WTC11 (cell line): Measurements from ENCODE around the gene CCDC74A. TPM values are rescaled to one million over a fixed set of nuclear protein-coding genes. Genes with fewer than 3 reads are reported as not detected.
"Not testable (repeated sequence)": the region's sequence is repeated elsewhere in the genome, so short reads cannot be mapped to it uniquely, and the experiment has no call there.

Source experiments
- ATAC-seq: fragments of 200-7000 bp; cut with Tn5 transposase; 2 replicates; pipeline ENCODE4 v1.10.0; 2021; ENCODE audit warnings: mild to moderate bottlenecking, moderate library complexity
- CTCF ChIA-PET: fragments of 300-600 bp; sonication (Branson Sonifier 250); formaldehyde crosslinking; loops from one replicate; lab custom pipeline; 2021; ENCODE audit warnings: antibody characterized with exemption; lab: Charles Lee
- POLR2A ChIA-PET: fragments of 350-600 bp; sonication (Branson Sonifier 250); formaldehyde crosslinking; loops from one replicate; lab custom pipeline; 2021; ENCODE audit warnings: antibody characterized with exemption; lab: Charles Lee
- DNase-seq: peaks from one replicate; pipeline ENCODE4 v3.0.0; 2021; ENCODE audit warnings: low spot score
- H3K27ac Mint-ChIP-seq: 2 replicates; pipeline ENCODE4 v1.8.0; 2021; ENCODE audit warnings: mixed read lengths
- H3K27me3 Mint-ChIP-seq: 2 replicates; pipeline ENCODE4 v1.8.0; 2021; ENCODE audit warnings: low read depth, mild to moderate bottlenecking, moderate library complexity, mixed read lengths
- H3K36me3 Mint-ChIP-seq: 2 replicates; pipeline ENCODE4 v1.8.0; 2021; ENCODE audit warnings: mixed read lengths
- H3K4me1 Mint-ChIP-seq: 2 replicates; pipeline ENCODE4 v1.8.0; 2022; ENCODE audit warnings: mixed read lengths
- H3K4me3 Mint-ChIP-seq: 2 replicates; pipeline ENCODE4 v1.8.0; 2021; ENCODE audit warnings: mild to moderate bottlenecking, moderate library complexity, mixed read lengths
- H3K9me3 Mint-ChIP-seq: 2 replicates; pipeline ENCODE4 v1.8.0; 2021; ENCODE audit warnings: mixed read lengths
- CREB1 ChIP-seq: sonication (generic); formaldehyde crosslinking; IDR thresholded peaks from 2 replicates; pipeline ENCODE4 v1.8.0; 2023; ENCODE audit warnings: mild to moderate bottlenecking, missing genetic modification reagents
- CREM ChIP-seq: sonication (generic); formaldehyde crosslinking; IDR thresholded peaks from 2 replicates; pipeline ENCODE4 v1.8.1; 2022; ENCODE audit warnings: mild to moderate bottlenecking, missing genetic modification reagents, moderate library complexity
- E2F4 ChIP-seq: sonication (generic); formaldehyde crosslinking; IDR thresholded peaks from 2 replicates; pipeline ENCODE4 v1.8.1; 2022; ENCODE audit warnings: low read depth, mild to moderate bottlenecking, moderate library complexity, missing genetic modification reagents, borderline replicate concordance
- E2F5 ChIP-seq: sonication (generic); formaldehyde crosslinking; IDR thresholded peaks from 2 replicates; pipeline ENCODE4 v1.8.1; 2022; ENCODE audit warnings: mild to moderate bottlenecking, moderate library complexity, missing genetic modification reagents
- ESRRA ChIP-seq: sonication (generic); formaldehyde crosslinking; IDR thresholded peaks from 2 replicates; pipeline ENCODE4 v1.8.1; 2022; ENCODE audit warnings: mild to moderate bottlenecking, missing genetic modification reagents, borderline replicate concordance
- FOXK1 ChIP-seq: sonication (generic); formaldehyde crosslinking; IDR thresholded peaks from 2 replicates; pipeline ENCODE4 v1.8.0; 2022; ENCODE audit warnings: mild to moderate bottlenecking, moderate library complexity, missing genetic modification reagents
- FOXP1 ChIP-seq: sonication (generic); formaldehyde crosslinking; IDR thresholded peaks from 2 replicates; pipeline ENCODE4 v1.8.0; 2022; ENCODE audit warnings: missing genetic modification reagents, mild to moderate bottlenecking, moderate library complexity, borderline replicate concordance
- GABPB1 ChIP-seq: sonication (generic); formaldehyde crosslinking; IDR thresholded peaks from 2 replicates; pipeline ENCODE4 v1.8.1; 2023; ENCODE audit warnings: mild to moderate bottlenecking, missing genetic modification reagents
- MAX ChIP-seq: sonication (generic); formaldehyde crosslinking; IDR thresholded peaks from 2 replicates; pipeline ENCODE4 v1.8.0; 2022; ENCODE audit warnings: mild to moderate bottlenecking, missing genetic modification reagents
- MYBL2 ChIP-seq: sonication (generic); formaldehyde crosslinking; IDR thresholded peaks from 2 replicates; pipeline ENCODE4 v1.8.1; 2023; ENCODE audit warnings: mild to moderate bottlenecking, moderate library complexity, missing genetic modification reagents
- NFATC4 ChIP-seq: fragments of 250-450 bp; sonication (Bioruptor Pico); IDR thresholded peaks from 2 replicates; pipeline ENCODE4 v1.9.0; 2021; ENCODE audit warnings: mild to moderate bottlenecking
- NR3C1 ChIP-seq: sonication (generic); formaldehyde crosslinking; conservative IDR thresholded peaks from 2 replicates; pipeline ENCODE4 v1.8.1; 2023; ENCODE audit warnings: low read depth, mild to moderate bottlenecking, missing genetic modification reagents
- SP1 ChIP-seq: sonication (generic); formaldehyde crosslinking; conservative IDR thresholded peaks from 2 replicates; pipeline ENCODE4 v1.8.1; 2022; ENCODE audit warnings: missing genetic modification reagents
- ZBTB43 ChIP-seq: sonication (generic); formaldehyde crosslinking; IDR thresholded peaks from 2 replicates; pipeline ENCODE4 v1.8.1; 2023; ENCODE audit warnings: mild to moderate bottlenecking, missing genetic modification reagents
- ZNF232 ChIP-seq: sonication (generic); formaldehyde crosslinking; IDR thresholded peaks from 2 replicates; pipeline ENCODE4 v1.8.0; 2022; ENCODE audit warnings: mild to moderate bottlenecking, missing genetic modification reagents
- ZNF423 ChIP-seq: fragments of 250-450 bp; sonication (Bioruptor Pico); IDR thresholded peaks from 2 replicates; pipeline ENCODE4 v2.1.2; 2022; ENCODE audit warnings: mild to moderate bottlenecking, moderate library complexity
- total RNA-seq: library from RNA; stranded (reverse); gene quantifications from 3 replicates; pipeline ENCODE4 v1.2.3, GENCODE V29; 2021
- TF ChIP-seq, protein P1 (sequence below): fragments of 200-600 bp; IDR thresholded peaks from 2 replicates; pipeline ENCODE4 v1.8.0; 2022; ENCODE audit warnings: antibody characterized with exemption
- TF ChIP-seq, protein P2 (sequence below): sonication (generic); formaldehyde crosslinking; IDR thresholded peaks from 2 replicates; pipeline ENCODE4 v1.8.1; 2023; ENCODE audit warnings: mild to moderate bottlenecking, moderate library complexity, missing genetic modification reagents
- TF ChIP-seq, protein P3 (sequence below): sonication (generic); formaldehyde crosslinking; IDR thresholded peaks from 2 replicates; pipeline ENCODE4 v1.8.0; 2022; ENCODE audit warnings: mild to moderate bottlenecking, missing genetic modification reagents

The CCDC74A gene
- total RNA-seq, 1 experiment from 2014 or later, result 16.7 TPM

- H3K27ac Mint-ChIP-seq, result peak within 1 kb of the TSS; percentile 97
- TF ChIP-seq ZNF232 (CRISPR knock-in tag), result 0 out of 2 replicates have a peak, but pooled peaks have one; percentile 33
- TF ChIP-seq, all 79 proteins: peak for 1; not testable (repeated sequence) for 78
- CTCF ChIA-PET, result interaction anchor here (1.1 to 3.4 kb wide), 3 partner anchors 78 to 337 kb away, joined by 5 to 14 read pairs (median 8); no protein-coding TSS in a partner anchor
Measured at GRCh38 chr2:131492015-131492417, 35.7 kb upstream of the CCDC74A start, which contains the start of gene MZT2A. Gene MZT2A (minus strand): TSS chr2:131492397. CDS start chr2:131492376, 21 bp downstream.

GRCh38 chr2:131492418-131493198 is 35.1 kb upstream of the CCDC74A start:
- peaks cover 11% of the 10 kb centered on the region for H3K36me3 Mint-ChIP-seq
- TF ChIP-seq MYBL2 (CRISPR knock-in tag) (peak; percentile 88), CREM (CRISPR knock-in tag) (peak; percentile 92), ZBTB43 (CRISPR knock-in tag) (0 out of 2 replicates have a peak, but pooled peaks have one; percentile 48), FOXK1 (peak; percentile 55; the same call in 1 of the 2 replicates), SP1 (peak; percentile 93), E2F4 (CRISPR knock-in tag) (peak; percentile 94), E2F5 (peak; percentile 97), NFATC4 (CRISPR knock-in tag) (no peak), ZNF423 (CRISPR knock-in tag) (peak; percentile 47; the same call in 1 of the 2 replicates), CREB1 (CRISPR knock-in tag) (0 out of 2 replicates have a peak, but pooled peaks have one; percentile 41), ESRRA (CRISPR knock-in tag) (no peak), GABPB1 (CRISPR knock-in tag) (peak; percentile 53; the same call in 1 of the 2 replicates), NR3C1 (no peak), MAX (no peak; the same call in 1 of the 2 replicates), FOXP1 (CRISPR knock-in tag) (peak; percentile 51; the same call in 1 of the 2 replicates)
- TF ChIP-seq, protein P1, sequence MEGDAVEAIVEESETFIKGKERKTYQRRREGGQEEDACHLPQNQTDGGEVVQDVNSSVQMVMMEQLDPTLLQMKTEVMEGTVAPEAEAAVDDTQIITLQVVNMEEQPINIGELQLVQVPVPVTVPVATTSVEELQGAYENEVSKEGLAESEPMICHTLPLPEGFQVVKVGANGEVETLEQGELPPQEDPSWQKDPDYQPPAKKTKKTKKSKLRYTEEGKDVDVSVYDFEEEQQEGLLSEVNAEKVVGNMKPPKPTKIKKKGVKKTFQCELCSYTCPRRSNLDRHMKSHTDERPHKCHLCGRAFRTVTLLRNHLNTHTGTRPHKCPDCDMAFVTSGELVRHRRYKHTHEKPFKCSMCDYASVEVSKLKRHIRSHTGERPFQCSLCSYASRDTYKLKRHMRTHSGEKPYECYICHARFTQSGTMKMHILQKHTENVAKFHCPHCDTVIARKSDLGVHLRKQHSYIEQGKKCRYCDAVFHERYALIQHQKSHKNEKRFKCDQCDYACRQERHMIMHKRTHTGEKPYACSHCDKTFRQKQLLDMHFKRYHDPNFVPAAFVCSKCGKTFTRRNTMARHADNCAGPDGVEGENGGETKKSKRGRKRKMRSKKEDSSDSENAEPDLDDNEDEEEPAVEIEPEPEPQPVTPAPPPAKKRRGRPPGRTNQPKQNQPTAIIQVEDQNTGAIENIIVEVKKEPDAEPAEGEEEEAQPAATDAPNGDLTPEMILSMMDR, result peak; percentile 75
- TF ChIP-seq, protein P2, sequence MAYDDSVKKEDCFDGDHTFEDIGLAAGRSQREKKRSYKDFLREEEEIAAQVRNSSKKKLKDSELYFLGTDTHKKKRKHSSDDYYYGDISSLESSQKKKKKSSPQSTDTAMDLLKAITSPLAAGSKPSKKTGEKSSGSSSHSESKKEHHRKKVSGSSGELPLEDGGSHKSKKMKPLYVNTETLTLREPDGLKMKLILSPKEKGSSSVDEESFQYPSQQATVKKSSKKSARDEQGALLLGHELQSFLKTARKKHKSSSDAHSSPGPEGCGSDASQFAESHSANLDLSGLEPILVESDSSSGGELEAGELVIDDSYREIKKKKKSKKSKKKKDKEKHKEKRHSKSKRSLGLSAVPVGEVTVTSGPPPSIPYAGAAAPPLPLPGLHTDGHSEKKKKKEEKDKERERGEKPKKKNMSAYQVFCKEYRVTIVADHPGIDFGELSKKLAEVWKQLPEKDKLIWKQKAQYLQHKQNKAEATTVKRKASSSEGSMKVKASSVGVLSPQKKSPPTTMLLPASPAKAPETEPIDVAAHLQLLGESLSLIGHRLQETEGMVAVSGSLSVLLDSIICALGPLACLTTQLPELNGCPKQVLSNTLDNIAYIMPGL (CRISPR knock-in tag), result peak; percentile 58
- TF ChIP-seq, protein P3, sequence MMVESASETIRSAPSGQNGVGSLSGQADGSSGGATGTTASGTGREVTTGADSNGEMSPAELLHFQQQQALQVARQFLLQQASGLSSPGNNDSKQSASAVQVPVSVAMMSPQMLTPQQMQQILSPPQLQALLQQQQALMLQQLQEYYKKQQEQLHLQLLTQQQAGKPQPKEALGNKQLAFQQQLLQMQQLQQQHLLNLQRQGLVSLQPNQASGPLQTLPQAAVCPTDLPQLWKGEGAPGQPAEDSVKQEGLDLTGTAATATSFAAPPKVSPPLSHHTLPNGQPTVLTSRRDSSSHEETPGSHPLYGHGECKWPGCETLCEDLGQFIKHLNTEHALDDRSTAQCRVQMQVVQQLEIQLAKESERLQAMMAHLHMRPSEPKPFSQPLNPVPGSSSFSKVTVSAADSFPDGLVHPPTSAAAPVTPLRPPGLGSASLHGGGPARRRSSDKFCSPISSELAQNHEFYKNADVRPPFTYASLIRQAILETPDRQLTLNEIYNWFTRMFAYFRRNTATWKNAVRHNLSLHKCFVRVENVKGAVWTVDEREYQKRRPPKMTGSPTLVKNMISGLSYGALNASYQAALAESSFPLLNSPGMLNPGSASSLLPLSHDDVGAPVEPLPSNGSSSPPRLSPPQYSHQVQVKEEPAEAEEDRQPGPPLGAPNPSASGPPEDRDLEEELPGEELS (CRISPR knock-in tag), result peak; percentile 42; the same call in 1 of the 2 replicates
- peaks cover 15% of the 10 kb centered on the region for H3K4me1 Mint-ChIP-seq
- peak overlapping the region; percentile 85; the same call in 1 of the 2 replicates for H3K27ac Mint-ChIP-seq
- DNase-seq (peak; percentile 94), ATAC-seq (peak; percentile 78)
- H3K27me3 Mint-ChIP-seq, result no peaks in the 10 kb centered on the region
- peak overlapping the region; percentile 96 for H3K4me3 Mint-ChIP-seq
- CTCF ChIA-PET, result interaction anchor here (0.6 to 3.4 kb wide), 17 partner anchors 10 to 340 kb away, joined by 3 to 14 read pairs (median 5); no protein-coding TSS in a partner anchor
- POLR2A ChIA-PET, result interaction anchor here (1.0 kb wide), 2 partner anchors 79 to 88 kb away, joined by 3 read pairs; no protein-coding TSS in a partner anchor
- no peaks in the 10 kb centered on the region for H3K9me3 Mint-ChIP-seq

More at GRCh38 chr2:131492015-131492417, 35.7 kb upstream of the CCDC74A start, which contains the start of gene MZT2A:
- POLR2A ChIA-PET, result interaction anchor here (1.0 kb wide), 1 partner anchor 78 kb away, joined by 3 read pairs; no protein-coding TSS in a partner anchor
- not testable (repeated sequence) for DNase-seq, ATAC-seq, H3K9me3 Mint-ChIP-seq, H3K27me3 Mint-ChIP-seq, H3K36me3 Mint-ChIP-seq
- H3K4me1 Mint-ChIP-seq, result peaks cover 15% of the 10 kb centered on the region
- peak within 1 kb of the TSS; percentile 96 for H3K4me3 Mint-ChIP-seq
